ENCODE measurements around the gene ITGA2B.

DNA sequence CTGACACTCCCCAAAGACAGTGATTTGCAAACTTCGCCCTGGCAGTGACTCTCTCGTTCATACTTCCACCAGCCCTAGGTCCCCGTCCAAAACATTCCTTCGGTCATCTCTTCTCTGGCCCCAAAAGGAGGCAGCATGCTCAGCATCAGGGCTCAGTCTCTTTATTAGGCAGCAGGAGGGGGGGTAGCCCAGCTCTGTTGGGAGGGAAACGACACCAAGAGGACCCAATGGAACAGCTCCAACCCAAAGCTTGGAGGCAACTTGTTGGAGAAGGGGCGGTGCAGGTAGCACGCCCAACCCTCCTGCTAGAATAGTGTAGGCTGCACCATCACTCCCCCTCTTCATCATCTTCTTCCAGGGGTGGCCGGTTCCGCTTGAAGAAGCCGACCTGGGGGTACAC lies 17.4 kb downstream of the ITGA2B start:
- TF ChIP-seq HDAC2 (IDR thresholded peaks at IDR 0.05) (no peak), CBX5 (IDR thresholded peaks at IDR 0.05; ENCODE audit: low read depth) (no peak), EP300 (IDR thresholded peaks at IDR 0.05; ENCODE audit: borderline replicate concordance in 1 of 2, control insufficient read depth in 1 of 2, low read depth in 2 of 2, low read length in 2 of 2) (no peak), HDAC6 (IDR thresholded peaks at IDR 0.05; ENCODE audit: unreplicated experiment) (no peak), HCFC1 (IDR thresholded peaks at IDR 0.05; ENCODE audit: low read length) (no peak), MXI1 (IDR thresholded peaks at IDR 0.05; ENCODE audit: low read depth, low read length) (no peak), EZH2 (IDR thresholded peaks at IDR 0.05; ENCODE audit: borderline replicate concordance, control insufficient read depth, low read depth, low read length) (no peak), LARP7 (IDR thresholded peaks at IDR 0.05) (no peak)
- TF ChIP-seq, protein P1, sequence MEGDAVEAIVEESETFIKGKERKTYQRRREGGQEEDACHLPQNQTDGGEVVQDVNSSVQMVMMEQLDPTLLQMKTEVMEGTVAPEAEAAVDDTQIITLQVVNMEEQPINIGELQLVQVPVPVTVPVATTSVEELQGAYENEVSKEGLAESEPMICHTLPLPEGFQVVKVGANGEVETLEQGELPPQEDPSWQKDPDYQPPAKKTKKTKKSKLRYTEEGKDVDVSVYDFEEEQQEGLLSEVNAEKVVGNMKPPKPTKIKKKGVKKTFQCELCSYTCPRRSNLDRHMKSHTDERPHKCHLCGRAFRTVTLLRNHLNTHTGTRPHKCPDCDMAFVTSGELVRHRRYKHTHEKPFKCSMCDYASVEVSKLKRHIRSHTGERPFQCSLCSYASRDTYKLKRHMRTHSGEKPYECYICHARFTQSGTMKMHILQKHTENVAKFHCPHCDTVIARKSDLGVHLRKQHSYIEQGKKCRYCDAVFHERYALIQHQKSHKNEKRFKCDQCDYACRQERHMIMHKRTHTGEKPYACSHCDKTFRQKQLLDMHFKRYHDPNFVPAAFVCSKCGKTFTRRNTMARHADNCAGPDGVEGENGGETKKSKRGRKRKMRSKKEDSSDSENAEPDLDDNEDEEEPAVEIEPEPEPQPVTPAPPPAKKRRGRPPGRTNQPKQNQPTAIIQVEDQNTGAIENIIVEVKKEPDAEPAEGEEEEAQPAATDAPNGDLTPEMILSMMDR (IDR thresholded peaks at IDR 0.05 in 2 of 3, conservative IDR thresholded peaks at IDR 0.05 in 1 of 3; ENCODE audit: control insufficient read depth in 2 of 3, extremely low read depth in 1 of 3, insufficient read depth in 1 of 3, low read depth in 3 of 3, low read length in 3 of 3), result no peak
- TF ChIP-seq, protein P2, sequence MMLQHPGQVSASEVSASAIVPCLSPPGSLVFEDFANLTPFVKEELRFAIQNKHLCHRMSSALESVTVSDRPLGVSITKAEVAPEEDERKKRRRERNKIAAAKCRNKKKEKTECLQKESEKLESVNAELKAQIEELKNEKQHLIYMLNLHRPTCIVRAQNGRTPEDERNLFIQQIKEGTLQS (IDR thresholded peaks at IDR 0.05; ENCODE audit: borderline replicate concordance, extremely low read depth, low read depth, low read length), result no peak

Measured in GM12878 (cell line).